DMS79 treated with DMSO at 0.1 percent for 48 hours (cell line): ENCODE measurements around the gene TIAL1.
"Not testable (repeated sequence)": the region's sequence is repeated elsewhere in the genome, so short reads cannot be mapped to it uniquely, and the experiment has no call there.

ENCODE experiments used
- DNase-seq: peaks from one replicate; lab custom pipeline; 2025; lab: John Stamatoyannopoulos, UW

The TIAL1 gene

DNA sequence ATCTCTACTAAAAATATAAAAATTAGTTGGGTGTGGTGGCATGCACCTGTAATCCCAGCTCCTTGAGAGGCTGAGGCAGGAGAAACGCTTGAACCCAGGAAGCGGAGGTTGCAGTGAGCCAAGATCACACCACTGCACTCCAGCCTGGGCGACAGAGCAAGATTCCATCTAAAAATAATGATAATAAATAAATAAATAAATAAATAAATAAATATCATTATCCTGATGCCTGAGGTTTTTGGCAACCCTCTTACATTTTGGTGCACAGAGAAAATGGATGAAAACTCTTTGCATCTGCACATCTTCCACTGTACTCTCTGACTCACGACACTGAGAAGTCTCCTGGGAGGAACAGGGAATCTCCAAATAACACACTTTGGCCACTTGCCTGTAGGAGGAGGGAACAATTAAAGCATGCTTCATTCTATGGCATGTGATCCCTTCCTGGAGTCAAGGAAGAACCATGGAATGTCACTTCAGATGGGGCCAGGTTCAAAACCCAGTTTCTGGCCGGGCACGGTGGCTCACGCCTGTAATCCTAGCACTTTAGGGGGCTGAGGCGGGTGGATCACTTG lies 68.0 kb downstream of the TIAL1 start:
- DNase-seq: not testable (repeated sequence)

- no peak for DNase-seq
These were observed 69.9 kb downstream of the TIAL1 start for GRCh38 chr10:119526621-119527592.

DNA sequence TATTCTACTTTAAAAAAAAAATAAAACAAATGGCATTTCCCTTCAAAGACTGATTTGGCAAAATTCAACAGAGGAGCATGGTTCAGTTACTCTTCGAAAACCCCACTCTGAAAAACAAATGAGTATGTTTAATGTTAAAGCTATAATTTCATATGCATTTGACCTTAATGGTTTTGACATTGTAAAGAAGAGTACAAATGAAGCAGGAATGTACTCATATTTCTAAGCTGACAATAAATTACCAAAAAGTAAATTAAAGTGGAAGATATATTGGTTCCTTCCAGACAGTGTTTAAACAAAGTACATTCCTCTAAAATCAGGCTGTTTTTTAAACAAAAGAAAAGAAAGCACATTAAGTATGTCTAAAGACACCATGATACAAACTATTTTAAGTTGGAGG lies 70.6 kb downstream of the TIAL1 start:
- DNase-seq: no peak

DNA sequence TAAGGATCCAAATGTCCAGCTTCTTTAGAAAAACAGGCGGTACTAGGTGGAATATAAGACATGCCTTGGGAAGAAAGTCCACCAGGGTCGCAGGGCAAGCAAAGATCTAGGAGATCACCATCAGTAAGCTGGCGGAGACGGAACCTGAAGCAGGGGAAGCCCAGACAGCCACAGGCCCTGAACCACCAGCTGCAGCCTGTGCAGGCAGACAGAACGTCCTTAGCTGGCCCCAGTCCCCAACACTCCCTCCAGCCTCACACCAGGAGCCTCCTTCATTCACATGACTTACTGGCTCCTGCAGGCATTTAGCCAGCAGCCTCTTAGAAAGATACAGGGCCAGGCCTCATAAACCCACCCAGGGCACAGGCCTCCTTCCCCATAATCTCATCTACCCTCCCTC lies 71.6 kb downstream of the TIAL1 start:
- no peak for DNase-seq

GRCh38 chr10:119524720-119525070 lies 72.1 kb downstream of the TIAL1 start:
- DNase-seq: no peak

GRCh38 chr10:119523895-119524719 lies 72.7 kb downstream of the TIAL1 start:
- DNase-seq: no peak
